Activated CD4-positive, alpha-beta memory T cell treated with anti-CD3 and anti-CD28 coated beads, Interleukin-2, amount 10 ng/mL, durations not matched to agents 7 days and 5 days (primary cell): Measurements from ENCODE around the gene AP2A2. TPM values are rescaled to one million over a fixed set of nuclear protein-coding genes. Genes with fewer than 3 reads are reported as not detected.
"Not testable (repeated sequence)": the region's sequence is repeated elsewhere in the genome, so short reads cannot be mapped to it uniquely, and the experiment has no call there.

Experiments used
- CTCF ChIA-PET: fragments of 350-600 bp; sonication (Branson Sonifier 250); formaldehyde crosslinking; loops from one replicate; lab custom pipeline; 2021; ENCODE audit warnings: antibody characterized with exemption, inconsistent platforms; lab: Charles Lee
- POLR2A ChIA-PET: fragments of 350-600 bp; sonication (Branson Sonifier 250); formaldehyde crosslinking; loops from one replicate; lab custom pipeline; 2021; ENCODE audit warnings: antibody characterized with exemption; lab: Charles Lee
- DNase-seq: peaks from one replicate; pipeline ENCODE4 v3.0.0-alpha.2; 2020
- H3K27ac Mint-ChIP-seq: one replicate; pipeline ENCODE4 v1.8.0; 2021; ENCODE audit warnings: mild to moderate bottlenecking, mixed read lengths
- H3K27me3 Mint-ChIP-seq: one replicate; pipeline ENCODE4 v1.8.0; 2021; ENCODE audit warnings: mixed read lengths
- H3K36me3 Mint-ChIP-seq: one replicate; pipeline ENCODE4 v1.8.0; 2021; ENCODE audit warnings: low read depth, mixed read lengths
- H3K4me1 Mint-ChIP-seq: one replicate; pipeline ENCODE4 v1.8.0; 2021; ENCODE audit warnings: mixed read lengths
- H3K4me3 Mint-ChIP-seq: one replicate; pipeline ENCODE4 v1.8.0; 2021; ENCODE audit warnings: mild to moderate bottlenecking, mixed read lengths
- H3K9me3 Mint-ChIP-seq: one replicate; pipeline ENCODE4 v1.8.0; 2021; ENCODE audit warnings: mixed read lengths
- total RNA-seq, 2 experiments: library from RNA; stranded (reverse); gene quantifications; one replicate each; pipeline ENCODE4 v1.2.3, GENCODE V29; 2021

Gene AP2A2
- total RNA-seq, 2 experiments from 2014 or later, result 50.5 to 51.1 TPM

DNA sequence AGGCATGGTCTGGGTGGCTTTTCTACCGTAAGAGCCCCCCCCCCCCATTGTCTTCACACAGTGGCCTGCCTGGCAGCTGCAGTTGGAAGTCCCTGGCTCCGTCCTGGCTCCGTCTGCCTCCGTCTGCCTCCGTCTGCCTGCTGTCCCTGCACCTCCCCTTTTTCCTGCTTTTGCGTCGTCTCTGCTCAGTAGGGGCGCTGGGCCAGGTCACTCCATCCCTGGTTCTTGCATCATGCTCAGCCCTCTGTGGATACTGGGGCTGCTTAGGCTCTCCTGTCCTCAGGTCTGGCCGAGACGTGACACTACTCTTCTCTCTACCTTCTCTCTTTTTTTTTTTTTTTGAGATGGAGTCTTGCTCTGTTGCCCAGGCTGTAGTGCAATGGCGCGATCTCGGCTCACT is 27.8 kb downstream of the AP2A2 start:
- Mint-ChIP-seq H3K27me3 (no peaks in the 10 kb centered on the region), H3K9me3 (peaks cover 9% of the 10 kb centered on the region), H3K36me3 (peaks cover 15% of the 10 kb centered on the region), H3K4me3 (no peak overlapping the region), H3K27ac (no peak overlapping the region), H3K4me1 (peaks cover 5% of the 10 kb centered on the region)
- no peak for DNase-seq
- ChIA-PET CTCF (no interaction called here), POLR2A (interaction anchor here (0.6 kb wide), 1 partner anchor 29 kb away, joined by 3 read pairs; no protein-coding TSS in a partner anchor)

- ChIA-PET POLR2A (no interaction called here), CTCF (no interaction called here)
- Mint-ChIP-seq H3K4me3 (no peak overlapping the region), H3K27me3 (no peaks in the 10 kb centered on the region), H3K4me1 (peaks cover 5% of the 10 kb centered on the region), H3K9me3 (peaks cover 5% of the 10 kb centered on the region), H3K27ac (no peak overlapping the region), H3K36me3 (peaks cover 8% of the 10 kb centered on the region)
- no peak for DNase-seq
Observed at GRCh38 chr11:954392-955153, 28.9 kb downstream of the AP2A2 start.

GRCh38 chr11:955154-956063 is 29.7 kb downstream of the AP2A2 start:
- no peaks in the 10 kb centered on the region for H3K9me3 Mint-ChIP-seq
- DNase-seq, result no peak
- peaks cover 3% of the 10 kb centered on the region for H3K36me3 Mint-ChIP-seq
- H3K27ac Mint-ChIP-seq, result no peak overlapping the region
- H3K4me3 Mint-ChIP-seq, result no peak overlapping the region
- ChIA-PET CTCF (no interaction called here), POLR2A (no interaction called here)
- no peaks in the 10 kb centered on the region for H3K27me3 Mint-ChIP-seq
- peaks cover 5% of the 10 kb centered on the region for H3K4me1 Mint-ChIP-seq

DNA sequence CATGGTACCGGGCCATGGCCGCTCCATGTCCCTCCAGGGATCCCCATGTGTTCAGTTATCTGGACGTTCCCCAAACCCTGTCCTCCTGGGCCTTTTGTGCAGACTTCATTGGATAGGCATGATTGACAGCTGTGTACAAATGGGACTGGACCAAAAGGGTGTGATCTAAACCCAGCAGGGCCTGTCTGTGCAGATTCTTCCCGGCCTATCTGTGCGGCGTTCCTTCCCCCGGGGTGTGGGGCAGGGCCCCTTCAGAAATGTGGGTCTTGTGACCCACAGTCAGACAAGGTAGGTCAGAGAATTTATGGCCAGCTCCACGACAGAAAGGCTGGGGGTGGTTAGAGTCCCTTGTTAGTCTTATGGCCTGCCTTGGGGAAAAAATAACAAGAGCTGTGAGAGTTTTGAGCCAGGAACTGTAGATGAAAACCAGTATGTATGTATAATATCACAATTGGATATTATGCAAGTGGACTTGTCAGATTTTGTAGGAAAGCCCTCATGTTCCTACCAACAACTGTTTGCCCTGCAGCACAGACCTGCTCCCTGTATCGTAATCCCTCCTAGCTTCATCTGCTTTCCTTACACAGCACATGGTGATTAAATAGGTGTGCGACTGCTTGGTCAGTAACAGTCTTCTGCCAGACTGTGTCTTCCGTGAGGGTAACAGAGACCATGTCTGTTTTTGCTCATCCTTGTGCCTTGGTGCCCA is 31.7 kb downstream of the AP2A2 start:
- no peaks in the 10 kb centered on the region for H3K27me3 Mint-ChIP-seq
- H3K27ac Mint-ChIP-seq, result no peak overlapping the region
- H3K4me3 Mint-ChIP-seq, result no peak overlapping the region
- peaks cover 5% of the 10 kb centered on the region for H3K4me1 Mint-ChIP-seq
- peaks cover 8% of the 10 kb centered on the region for H3K36me3 Mint-ChIP-seq
- ChIA-PET CTCF (no interaction called here), POLR2A (no interaction called here)
- DNase-seq, result no peak
- H3K9me3 Mint-ChIP-seq, result no peaks in the 10 kb centered on the region

- Mint-ChIP-seq H3K36me3 (peaks cover 10% of the 10 kb centered on the region), H3K4me3 (no peak overlapping the region), H3K4me1 (peaks cover 5% of the 10 kb centered on the region), H3K9me3 (no peaks in the 10 kb centered on the region), H3K27me3 (no peaks in the 10 kb centered on the region), H3K27ac (no peak overlapping the region)
- ChIA-PET CTCF (no interaction called here), POLR2A (no interaction called here)
- no peak for DNase-seq
Observed at GRCh38 chr11:958101-958500, 32.4 kb downstream of the AP2A2 start.

DNA sequence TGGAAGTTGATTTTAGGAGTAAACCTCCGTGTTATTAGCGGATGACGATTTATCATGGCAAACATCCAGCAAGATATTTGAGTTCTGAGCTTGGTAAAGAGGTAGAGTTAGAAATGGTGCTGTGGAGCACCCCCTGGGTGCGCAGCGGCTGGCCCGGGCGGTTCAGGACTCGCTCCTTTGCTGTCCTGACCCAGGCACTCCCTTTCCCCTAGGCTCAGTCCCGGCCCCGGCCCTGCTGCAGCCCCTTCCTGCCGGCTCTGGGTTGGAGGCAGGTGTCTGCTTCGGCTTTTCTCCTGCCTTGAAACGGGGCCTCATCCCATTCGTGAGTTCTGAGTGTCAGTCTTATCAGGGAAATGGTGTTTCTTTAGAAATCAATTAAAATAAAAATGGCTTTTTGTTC is 33.4 kb downstream of the AP2A2 start:
- Mint-ChIP-seq H3K27ac (no peak overlapping the region), H3K9me3 (no peaks in the 10 kb centered on the region), H3K4me3 (no peak overlapping the region), H3K36me3 (peaks cover 17% of the 10 kb centered on the region), H3K4me1 (peaks cover 5% of the 10 kb centered on the region), H3K27me3 (no peaks in the 10 kb centered on the region)
- ChIA-PET CTCF (no interaction called here), POLR2A (no interaction called here)
- no peak for DNase-seq

GRCh38 chr11:959608-960007 is 33.9 kb downstream of the AP2A2 start:
- ChIA-PET POLR2A (no interaction called here), CTCF (no interaction called here)
- no peaks in the 10 kb centered on the region for H3K9me3 Mint-ChIP-seq
- H3K27ac Mint-ChIP-seq, result no peak overlapping the region
- H3K36me3 Mint-ChIP-seq, result peaks cover 23% of the 10 kb centered on the region
- no peak overlapping the region for H3K4me3 Mint-ChIP-seq
- no peaks in the 10 kb centered on the region for H3K4me1 Mint-ChIP-seq
- H3K27me3 Mint-ChIP-seq, result no peaks in the 10 kb centered on the region
- no peak for DNase-seq

DNA sequence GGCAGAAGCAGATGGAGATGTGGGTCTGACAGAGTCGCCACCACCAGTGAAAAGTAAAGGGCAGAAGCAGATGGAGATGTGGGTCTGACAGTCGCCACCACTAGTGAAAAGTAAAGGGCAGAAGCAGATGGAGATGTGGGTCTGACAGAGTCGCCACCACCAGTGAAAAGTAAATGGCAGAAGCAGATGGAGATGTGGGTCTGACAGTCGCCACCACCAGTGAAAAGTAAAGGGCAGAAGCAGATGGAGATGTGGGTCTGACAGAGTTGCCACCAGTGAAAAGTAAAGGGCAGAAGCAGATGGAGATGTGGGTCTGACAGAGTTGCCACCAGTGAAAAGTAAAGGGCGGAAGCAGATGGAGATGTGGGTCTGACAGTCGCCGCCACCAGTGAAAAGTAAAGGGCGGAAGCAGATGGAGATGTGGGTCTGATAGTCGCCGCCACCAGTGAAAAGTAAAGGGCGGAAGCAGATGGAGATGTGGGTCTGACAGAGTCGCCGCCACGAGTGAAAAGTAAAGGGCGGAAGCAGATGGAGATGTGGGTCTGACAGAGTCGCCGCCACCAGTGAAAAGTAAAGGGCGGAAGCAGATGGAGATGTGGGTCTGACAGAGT is 35.7 kb downstream of the AP2A2 start:
- H3K4me3 Mint-ChIP-seq, H3K27ac Mint-ChIP-seq, CTCF ChIA-PET, POLR2A ChIA-PET, H3K27me3 Mint-ChIP-seq, H3K4me1 Mint-ChIP-seq, H3K9me3 Mint-ChIP-seq, DNase-seq: not testable (repeated sequence)
- H3K36me3 Mint-ChIP-seq, result peaks cover 31% of the 10 kb centered on the region

- H3K9me3 Mint-ChIP-seq, result peaks cover 3% of the 10 kb centered on the region
- no peak overlapping the region for H3K27ac Mint-ChIP-seq
- peaks cover 32% of the 10 kb centered on the region for H3K36me3 Mint-ChIP-seq
- no peaks in the 10 kb centered on the region for H3K27me3 Mint-ChIP-seq
- POLR2A ChIA-PET, result no interaction called here
- H3K4me1 Mint-ChIP-seq, result peaks cover 7% of the 10 kb centered on the region
- no peak overlapping the region for H3K4me3 Mint-ChIP-seq
- CTCF ChIA-PET, result no interaction called here
- no peak for DNase-seq
Observed at GRCh38 chr11:961921-962320, 36.3 kb downstream of the AP2A2 start.

DNA sequence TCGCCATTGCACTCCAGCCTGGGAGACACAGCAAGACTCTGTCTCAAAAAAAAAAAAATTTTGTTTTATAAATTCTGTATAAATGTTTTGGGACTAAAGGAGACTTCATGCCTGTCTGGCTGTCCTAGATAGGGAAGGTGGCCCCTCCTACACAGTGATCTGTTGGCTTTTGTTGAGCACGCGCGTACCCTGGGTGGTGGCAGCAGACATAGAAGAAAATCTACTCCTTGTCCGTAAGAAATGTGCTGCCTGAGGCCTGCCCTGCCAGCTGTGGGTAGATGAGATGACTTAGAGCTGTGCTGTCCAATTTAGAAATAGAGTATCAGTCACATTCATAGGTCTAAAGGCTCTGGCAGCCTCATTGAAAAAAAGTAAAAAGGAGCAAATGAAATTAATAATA is 37.0 kb downstream of the AP2A2 start:
- Mint-ChIP-seq H3K4me1 (peaks cover 7% of the 10 kb centered on the region), H3K36me3 (peaks cover 32% of the 10 kb centered on the region), H3K27me3 (no peaks in the 10 kb centered on the region), H3K9me3 (peaks cover 3% of the 10 kb centered on the region), H3K4me3 (no peak overlapping the region), H3K27ac (no peak overlapping the region)
- DNase-seq, result no peak
- ChIA-PET CTCF (no interaction called here), POLR2A (no interaction called here)

DNA sequence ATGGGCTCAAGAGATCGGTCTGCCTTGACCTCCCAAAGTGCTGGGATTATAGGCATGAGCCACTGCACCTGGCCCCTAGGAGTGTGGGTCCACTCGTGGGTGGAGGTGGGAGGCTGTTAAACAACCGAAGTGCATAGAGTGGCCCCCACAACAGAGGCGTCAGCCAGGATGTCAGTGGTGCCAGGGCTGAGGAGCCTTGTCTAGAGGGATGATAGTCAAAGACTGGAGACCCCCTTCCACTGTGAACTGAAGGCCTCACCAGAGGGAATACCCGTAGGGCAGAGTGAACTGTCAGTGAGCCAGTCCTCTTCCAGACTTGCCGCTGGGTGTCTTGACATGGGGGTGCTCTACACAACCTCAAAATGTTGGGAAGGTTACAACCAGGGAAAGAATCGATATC is 38.2 kb downstream of the AP2A2 start:
- Mint-ChIP-seq H3K9me3 (peaks cover 3% of the 10 kb centered on the region), H3K4me1 (peaks cover 7% of the 10 kb centered on the region), H3K4me3 (no peak overlapping the region), H3K27ac (no peak overlapping the region), H3K36me3 (peaks cover 32% of the 10 kb centered on the region), H3K27me3 (no peaks in the 10 kb centered on the region)
- ChIA-PET CTCF (no interaction called here), POLR2A (no interaction called here)
- DNase-seq, result no peak

GRCh38 chr11:965206-965775 is 39.6 kb downstream of the AP2A2 start:
- H3K36me3 Mint-ChIP-seq, result peaks cover 33% of the 10 kb centered on the region
- no peak for DNase-seq
- POLR2A ChIA-PET, result no interaction called here
- no peaks in the 10 kb centered on the region for H3K27me3 Mint-ChIP-seq
- peaks cover 3% of the 10 kb centered on the region for H3K9me3 Mint-ChIP-seq
- CTCF ChIA-PET, result no interaction called here
- no peak overlapping the region for H3K27ac Mint-ChIP-seq
- H3K4me3 Mint-ChIP-seq, result no peak overlapping the region
- H3K4me1 Mint-ChIP-seq, result peaks cover 16% of the 10 kb centered on the region
